Breast epithelium (tissue), 3 donors: Measurements from ENCODE around the gene BRPF3.

Source experiments
- POLR2A ChIP-seq: fragments of 450-650 bp; IDR thresholded peaks from one replicate; pipeline ENCODE4 v1.6.1; 2016; ENCODE audit warnings: antibody characterized with exemption, mild to moderate bottlenecking, moderate library complexity
- POLR2AphosphoS5 ChIP-seq, 3 donors: sonication (generic); formaldehyde crosslinking; IDR thresholded peaks; one replicate each; pipeline ENCODE4 v1.6.1; 2017; ENCODE audit warnings: antibody characterized with exemption in 3 of 3
- TF ChIP-seq, protein P1 (sequence below), 3 donors: fragments of 450-650 bp; IDR thresholded peaks; one replicate each; pipeline ENCODE4 v1.5.1; 2016 to 2017; ENCODE audit warnings: antibody characterized with exemption in 3 of 3, mild to moderate bottlenecking in 3 of 3, moderate library complexity in 3 of 3

GRCh38 chr6:36277946-36278470 lies 81.5 kb downstream of the BRPF3 start:
- TF ChIP-seq, protein P1, sequence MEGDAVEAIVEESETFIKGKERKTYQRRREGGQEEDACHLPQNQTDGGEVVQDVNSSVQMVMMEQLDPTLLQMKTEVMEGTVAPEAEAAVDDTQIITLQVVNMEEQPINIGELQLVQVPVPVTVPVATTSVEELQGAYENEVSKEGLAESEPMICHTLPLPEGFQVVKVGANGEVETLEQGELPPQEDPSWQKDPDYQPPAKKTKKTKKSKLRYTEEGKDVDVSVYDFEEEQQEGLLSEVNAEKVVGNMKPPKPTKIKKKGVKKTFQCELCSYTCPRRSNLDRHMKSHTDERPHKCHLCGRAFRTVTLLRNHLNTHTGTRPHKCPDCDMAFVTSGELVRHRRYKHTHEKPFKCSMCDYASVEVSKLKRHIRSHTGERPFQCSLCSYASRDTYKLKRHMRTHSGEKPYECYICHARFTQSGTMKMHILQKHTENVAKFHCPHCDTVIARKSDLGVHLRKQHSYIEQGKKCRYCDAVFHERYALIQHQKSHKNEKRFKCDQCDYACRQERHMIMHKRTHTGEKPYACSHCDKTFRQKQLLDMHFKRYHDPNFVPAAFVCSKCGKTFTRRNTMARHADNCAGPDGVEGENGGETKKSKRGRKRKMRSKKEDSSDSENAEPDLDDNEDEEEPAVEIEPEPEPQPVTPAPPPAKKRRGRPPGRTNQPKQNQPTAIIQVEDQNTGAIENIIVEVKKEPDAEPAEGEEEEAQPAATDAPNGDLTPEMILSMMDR (IDR thresholded peaks at IDR 0.05): no peak
- no peak for TF ChIP-seq POLR2A
- TF ChIP-seq POLR2AphosphoS5 (IDR thresholded peaks at IDR 0.05): no peak
